Keratinocyte (primary cell): ENCODE measurements around the gene PDE4DIP. TPM values are rescaled to one million over a fixed set of nuclear protein-coding genes. Genes with fewer than 3 reads are reported as not detected.
"Not testable (repeated sequence)": the region's sequence is repeated elsewhere in the genome, so short reads cannot be mapped to it uniquely, and the experiment has no call there.

Source experiments
- DNase-seq: peaks from one replicate; pipeline ENCODE4 v3.0.0-alpha.2; 2011; ENCODE audit warnings: low read depth, missing footprints, low spot score
- FAIRE-seq: peaks from 2 replicates; lab custom pipeline; 2011; peaks lifted over from hg19 to GRCh38; lab: Jason Lieb, UNC
- H2AFZ ChIP-seq: 2 replicates; pipeline ENCODE4 v1.6.0; 2012; ENCODE audit warnings: low read length, control low read depth, inconsistent platforms; ENCODE audit not compliant: control insufficient read depth
- H3K27ac ChIP-seq: 2 replicates; pipeline ENCODE4 v1.5.1; 2011; ENCODE audit warnings: low read length; ENCODE audit not compliant: control insufficient read depth, insufficient read depth
- H3K27me3 ChIP-seq: 3 replicates; pipeline ENCODE4 v1.6.0; 2011; ENCODE audit warnings: low read length; ENCODE audit not compliant: control insufficient read depth, insufficient read depth; ENCODE audit errors: extremely low read depth
- H3K36me3 ChIP-seq, 2 experiments: 2 replicates in 1 of 2; 3 replicates in 1 of 2; pipeline ENCODE4 v1.5.1; 2011; ENCODE audit warnings: low read length in 2 of 2, mild to moderate bottlenecking in 1 of 2; ENCODE audit not compliant: control insufficient read depth in 2 of 2, insufficient read depth in 2 of 2; ENCODE audit errors: extremely low read depth in 1 of 2
- H3K4me1 ChIP-seq: 3 replicates; pipeline ENCODE4 v1.5.1; 2011; ENCODE audit warnings: low read length; ENCODE audit not compliant: control insufficient read depth, insufficient read depth; ENCODE audit errors: extremely low read depth
- H3K4me2 ChIP-seq: 3 replicates; pipeline ENCODE4 v1.6.0; 2011; ENCODE audit warnings: low read depth, low read length; ENCODE audit not compliant: control insufficient read depth, insufficient read depth; ENCODE audit errors: extremely low read depth
- H3K4me3 ChIP-seq, 3 experiments: fragments of 200-600 bp in 1 of 3; sonication (generic) in 1 of 3; 2 replicates in 2 of 3; 3 replicates in 1 of 3; pipeline ENCODE4 v1.5.1; 2011 to 2016; ENCODE audit warnings: low read length in 3 of 3, mild to moderate bottlenecking in 3 of 3, control low read depth in 2 of 3, inconsistent platforms in 1 of 3, low read depth in 1 of 3, mixed read lengths in 1 of 3, mixed run types in 1 of 3, moderate library complexity in 1 of 3; ENCODE audit not compliant: control insufficient read depth in 2 of 3, insufficient read depth in 2 of 3; ENCODE audit errors: extremely low read depth in 1 of 3
- H3K79me2 ChIP-seq: 2 replicates; pipeline ENCODE4 v1.6.0; 2012; ENCODE audit warnings: low read length; ENCODE audit not compliant: control insufficient read depth, insufficient read depth
- H3K9ac ChIP-seq: 3 replicates; pipeline ENCODE4 v1.6.0; 2011; ENCODE audit warnings: low read length; ENCODE audit not compliant: control insufficient read depth, insufficient read depth; ENCODE audit errors: extremely low read depth
- H3K9me1 ChIP-seq: 3 replicates; pipeline ENCODE4 v1.6.0; 2011; ENCODE audit warnings: low read length; ENCODE audit not compliant: control insufficient read depth, insufficient read depth; ENCODE audit errors: extremely low read depth
- H3K9me3 ChIP-seq: 2 replicates; pipeline ENCODE4 v1.5.1; 2012; ENCODE audit warnings: low read depth, low read length; ENCODE audit not compliant: control insufficient read depth
- H4K20me1 ChIP-seq: 3 replicates; pipeline ENCODE4 v1.6.0; 2011; ENCODE audit warnings: low read length; ENCODE audit not compliant: control insufficient read depth, insufficient read depth; ENCODE audit errors: extremely low read depth
- dilution Hi-C: fragments of 300-500 bp; cut with MboI; formaldehyde crosslinking; loops from one replicate; pipeline ENCODE4 v1.7.0; 2020; ENCODE audit warnings: low sequenced_read_pairs; ENCODE audit not compliant: extremely low pct_ligation_motif_present
- polyA plus RNA-seq, 5 experiments: library from polyadenylated mRNA; depleted of rRNA in 3 of 5; stranded (reverse) in 3 of 5; stranded (forward) in 1 of 5; unstranded in 1 of 5; fragments of >200 nt; gene quantifications; 1 replicate in 1 of 5; 2 replicates in 3 of 5; 3 replicates in 1 of 5; pipeline versions ENCODE4 v1.2.1 to v1.2.3, GENCODE V29; 2011 to 2012; ENCODE audit warnings: missing spikeins in 2 of 5, low read depth in 1 of 5, low replicate concordance in 1 of 5

PDE4DIP gene
- polyA plus RNA-seq, 1 donor (not counting 4 experiments of a cell fraction or from before 2014, with no cell fraction given) = 31.5 TPM

GRCh38 chr1:148844651-148845050 lies 423 bp downstream of the PDE4DIP start:
- dilution Hi-C loops, H3K27me3 ChIP-seq: not testable (repeated sequence)

GRCh38 chr1:148845068-148845467 lies 840 bp downstream of the PDE4DIP start:
- H3K27me3 ChIP-seq, H3K9ac ChIP-seq, H3K9me3 ChIP-seq, H3K79me2 ChIP-seq, H3K9me1 ChIP-seq, H3K4me1 ChIP-seq, DNase-seq, H3K4me3 ChIP-seq, dilution Hi-C loops, H3K36me3 ChIP-seq, H3K4me2 ChIP-seq, H2AFZ ChIP-seq, FAIRE-seq, H4K20me1 ChIP-seq, H3K27ac ChIP-seq: not testable (repeated sequence)

More at GRCh38 chr1:148844651-148845050, 423 bp downstream of the PDE4DIP start:
- H3K79me2 ChIP-seq, H3K4me2 ChIP-seq, DNase-seq, H3K4me1 ChIP-seq, FAIRE-seq, H3K9ac ChIP-seq, H3K27ac ChIP-seq, H3K9me3 ChIP-seq, H3K4me3 ChIP-seq, H3K36me3 ChIP-seq, H2AFZ ChIP-seq, H4K20me1 ChIP-seq, H3K9me1 ChIP-seq: not testable (repeated sequence)

GRCh38 chr1:148850347-148850746 lies 6.1 kb downstream of the PDE4DIP start:
- H3K36me3 ChIP-seq, FAIRE-seq, H3K4me2 ChIP-seq, H3K4me3 ChIP-seq, H3K9me3 ChIP-seq, H3K9me1 ChIP-seq, H4K20me1 ChIP-seq, H3K4me1 ChIP-seq, H2AFZ ChIP-seq, H3K9ac ChIP-seq, H3K27ac ChIP-seq, DNase-seq, dilution Hi-C loops, H3K79me2 ChIP-seq, H3K27me3 ChIP-seq: not testable (repeated sequence)

GRCh38 chr1:148850840-148851239 lies 6.6 kb downstream of the PDE4DIP start:
- H3K9me1 ChIP-seq, H3K4me3 ChIP-seq, H3K9me3 ChIP-seq, H3K27me3 ChIP-seq, FAIRE-seq, H2AFZ ChIP-seq, DNase-seq, dilution Hi-C loops, H3K4me1 ChIP-seq, H3K9ac ChIP-seq, H3K36me3 ChIP-seq, H3K4me2 ChIP-seq, H4K20me1 ChIP-seq, H3K27ac ChIP-seq, H3K79me2 ChIP-seq: not testable (repeated sequence)

GRCh38 chr1:148851684-148852083 lies 7.5 kb downstream of the PDE4DIP start:
- H3K4me2 ChIP-seq, DNase-seq, FAIRE-seq, H3K27me3 ChIP-seq, H3K9me3 ChIP-seq, H2AFZ ChIP-seq, H3K9me1 ChIP-seq, H3K79me2 ChIP-seq, H3K27ac ChIP-seq, H3K4me1 ChIP-seq, H4K20me1 ChIP-seq, H3K9ac ChIP-seq, H3K36me3 ChIP-seq, dilution Hi-C loops, H3K4me3 ChIP-seq: not testable (repeated sequence)
